Mucosa of stomach (tissue), 1 donor: ENCODE measurements around the gene PLEKHA6.
A peak's percentile ranks its signal among the peaks of the same experiment; 100 is the strongest.

Experiments
- H3K27me3 ChIP-seq: one replicate; pipeline ENCODE4 v1.7.0; 2013; ENCODE audit warnings: mild to moderate bottlenecking, low read length; ENCODE audit not compliant: control insufficient read depth, insufficient read depth
- H3K36me3 ChIP-seq: one replicate; pipeline ENCODE4 v1.7.0; 2013; ENCODE audit warnings: low read length; ENCODE audit not compliant: control insufficient read depth, insufficient read depth
- H3K4me1 ChIP-seq: one replicate; pipeline ENCODE4 v1.7.0; 2013; ENCODE audit warnings: mild to moderate bottlenecking, low read length; ENCODE audit not compliant: control insufficient read depth, insufficient read depth
- H3K4me3 ChIP-seq: one replicate; pipeline ENCODE4 v1.7.0; 2013; ENCODE audit warnings: low read length
- H3K9ac ChIP-seq: one replicate; pipeline ENCODE4 v1.7.0; 2013; ENCODE audit warnings: mild to moderate bottlenecking, low read length, moderate library complexity
- H3K9me3 ChIP-seq: one replicate; pipeline ENCODE4 v1.7.0; 2013; ENCODE audit warnings: mild to moderate bottlenecking, low read length, moderate library complexity; ENCODE audit not compliant: control insufficient read depth
- donor health status: Pancreatic carcinoma.

The PLEKHA6 gene

DNA sequence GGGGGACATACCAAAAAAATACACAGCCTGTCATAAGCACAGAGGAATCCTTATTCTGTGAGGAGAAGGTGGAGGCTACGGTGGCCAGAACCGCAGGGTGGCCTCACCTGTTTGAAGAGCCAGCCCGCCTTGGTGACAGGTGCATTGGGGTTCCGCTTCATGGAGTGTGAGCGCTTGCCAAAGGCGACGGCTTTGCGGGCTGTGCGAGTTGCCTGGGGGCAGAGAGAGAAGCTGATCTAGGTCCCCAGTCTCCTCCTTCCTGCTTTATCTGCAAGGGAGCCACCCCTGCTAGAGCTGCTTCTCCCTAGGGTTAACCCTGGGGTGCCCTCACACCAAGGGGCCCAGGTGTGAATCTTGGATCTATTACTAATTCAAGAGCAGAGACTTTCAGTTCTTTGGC is 91.6 kb downstream of the PLEKHA6 start:
- no peaks in the 10 kb centered on the region for H3K27me3 ChIP-seq
- H3K9me3 ChIP-seq = no peaks in the 10 kb centered on the region
- peak overlapping the region; percentile 11 for H3K9ac ChIP-seq
- no peak overlapping the region for H3K4me3 ChIP-seq
- H3K36me3 ChIP-seq = peaks cover 29% of the 10 kb centered on the region
- peaks cover 64% of the 10 kb centered on the region for H3K4me1 ChIP-seq

DNA sequence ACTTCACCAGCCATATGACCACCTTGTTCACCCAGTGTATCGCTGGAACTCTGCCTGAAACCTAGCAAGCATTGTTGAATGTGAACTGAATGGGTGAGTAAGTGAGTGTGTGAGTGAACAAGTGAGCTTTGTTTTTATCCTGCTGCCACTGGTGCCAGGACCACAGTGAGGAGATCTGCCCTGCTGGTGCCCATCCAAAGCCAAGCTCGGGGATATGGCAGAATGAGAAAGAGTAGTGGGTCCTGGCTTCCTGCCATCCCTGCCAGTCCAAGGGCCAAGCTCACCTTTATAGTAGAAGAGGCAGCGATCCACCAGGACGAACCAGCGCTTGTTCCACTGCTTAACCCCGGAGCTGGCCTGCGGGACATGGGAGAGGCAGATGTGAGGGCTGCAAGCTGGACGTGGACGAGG is 92.5 kb downstream of the PLEKHA6 start:
- peak overlapping the region; percentile 4 for H3K9ac ChIP-seq
- peaks cover 65% of the 10 kb centered on the region for H3K4me1 ChIP-seq
- H3K4me3 ChIP-seq = no peak overlapping the region

DNA sequence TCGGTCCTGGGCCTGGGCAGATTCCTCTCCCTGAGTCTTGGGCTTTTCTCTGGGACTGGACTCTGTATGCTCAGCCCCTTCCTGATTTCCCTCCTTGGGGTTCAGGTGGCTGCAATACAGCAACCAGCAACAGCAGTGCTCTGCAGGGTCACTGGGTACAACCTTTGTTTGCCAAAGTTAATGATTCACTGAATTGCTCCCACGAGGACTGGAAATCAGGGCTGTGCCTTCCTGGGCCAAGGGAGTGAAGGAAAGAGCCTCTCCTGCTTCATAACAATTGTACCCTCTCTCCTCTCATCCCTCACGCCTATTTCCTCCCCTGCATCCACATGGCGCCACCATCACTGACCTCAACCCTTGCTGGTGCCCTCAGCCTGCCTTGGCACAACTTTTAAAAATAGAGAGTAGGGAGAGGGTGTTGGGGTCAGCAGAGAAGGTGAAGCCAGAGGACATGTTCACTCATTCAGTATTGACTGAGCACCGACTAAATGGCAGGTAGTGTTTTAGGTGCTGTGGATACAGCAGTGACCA is 93.2 kb downstream of the PLEKHA6 start:
- Histone ChIP-seq H3K4me1 (peaks cover 65% of the 10 kb centered on the region), H3K9me3 (no peaks in the 10 kb centered on the region), H3K36me3 (peaks cover 36% of the 10 kb centered on the region), H3K4me3 (no peak overlapping the region), H3K9ac (peak overlapping the region; percentile 4), H3K27me3 (no peaks in the 10 kb centered on the region)

More for the DNA sequence above, 92.5 kb downstream of the PLEKHA6 start:
- no peaks in the 10 kb centered on the region for H3K9me3 ChIP-seq
- no peaks in the 10 kb centered on the region for H3K27me3 ChIP-seq
- peaks cover 30% of the 10 kb centered on the region for H3K36me3 ChIP-seq

DNA sequence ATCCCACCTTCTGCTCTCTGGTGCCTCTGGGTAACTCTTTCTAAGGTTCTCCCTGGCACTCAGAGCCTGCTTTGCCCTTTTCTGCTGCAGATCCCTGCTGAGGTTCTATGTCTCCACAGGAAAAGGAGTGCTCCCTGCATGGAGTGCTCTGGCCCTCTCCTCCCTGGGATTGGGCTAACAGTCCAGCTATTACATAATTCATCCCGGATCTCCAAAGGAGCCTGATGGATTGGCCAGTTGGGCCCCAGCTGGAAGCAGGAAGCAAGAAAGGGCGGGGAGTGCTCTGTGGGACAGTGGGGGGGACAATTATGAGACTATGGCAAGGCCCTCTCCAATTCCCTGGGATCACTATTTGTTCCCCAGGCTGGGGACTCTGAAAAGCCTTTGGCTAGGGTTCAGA is 94.1 kb downstream of the PLEKHA6 start:
- H3K27me3 ChIP-seq = no peaks in the 10 kb centered on the region
- H3K36me3 ChIP-seq = peaks cover 45% of the 10 kb centered on the region
- H3K9me3 ChIP-seq = no peaks in the 10 kb centered on the region
- no peak overlapping the region for H3K4me3 ChIP-seq
- H3K4me1 ChIP-seq = peaks cover 69% of the 10 kb centered on the region
- H3K9ac ChIP-seq = no peak overlapping the region

DNA sequence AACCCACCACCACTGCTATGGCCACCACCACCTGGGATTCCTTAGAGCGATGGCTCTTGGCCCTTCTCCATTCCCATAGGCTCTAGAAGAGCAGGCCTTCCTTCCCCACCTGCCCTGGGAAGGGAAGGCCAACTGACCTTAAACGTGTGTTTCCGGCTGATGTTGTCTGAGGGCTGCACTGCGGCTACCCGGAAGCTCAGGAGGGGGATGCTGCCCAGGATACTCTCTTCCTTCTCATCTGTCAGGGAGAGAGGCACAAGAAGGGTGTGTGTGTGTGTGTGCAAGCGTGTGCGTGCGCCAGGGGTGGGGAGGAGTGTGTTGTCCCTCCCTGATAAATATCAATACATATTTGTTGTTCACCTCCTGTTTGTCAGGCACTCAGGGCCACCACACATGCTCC is 94.9 kb downstream of the PLEKHA6 start:
- Histone ChIP-seq H3K9me3 (no peaks in the 10 kb centered on the region), H3K36me3 (peaks cover 44% of the 10 kb centered on the region), H3K9ac (no peak overlapping the region), H3K4me3 (no peak overlapping the region), H3K27me3 (no peaks in the 10 kb centered on the region), H3K4me1 (peaks cover 69% of the 10 kb centered on the region)

DNA sequence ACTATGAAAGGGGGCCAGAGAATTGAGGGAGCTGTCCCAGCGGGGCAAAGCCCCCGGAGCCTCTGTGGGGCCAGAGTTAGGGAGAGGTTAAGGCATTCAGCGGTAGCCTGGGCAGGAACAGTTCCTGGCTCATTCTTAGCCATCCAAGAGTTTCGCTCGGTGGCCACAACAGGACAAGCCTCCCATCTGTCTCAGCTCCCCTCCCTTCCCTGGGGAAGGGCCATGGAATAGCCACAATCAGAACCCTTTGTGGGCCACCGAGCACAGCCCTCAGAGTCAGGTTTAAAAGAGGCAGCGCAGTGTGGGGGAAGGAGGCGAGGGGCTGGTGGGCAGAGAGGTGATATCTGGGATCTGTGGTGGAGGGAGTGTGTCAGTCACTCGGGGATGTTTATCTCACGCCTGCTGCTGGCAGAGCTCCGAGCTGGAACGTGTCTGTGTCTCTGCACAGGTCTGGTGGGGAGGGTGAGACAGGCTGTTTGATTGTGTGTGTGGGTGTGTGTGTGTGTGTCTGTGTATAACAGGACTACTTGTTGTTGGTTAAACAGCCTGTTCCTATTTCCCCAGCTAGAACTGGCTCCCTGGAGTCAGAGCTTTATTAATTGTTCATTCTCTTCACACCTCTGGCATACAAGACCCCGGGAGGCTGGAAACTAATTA is 96.3 kb downstream of the PLEKHA6 start:
- Histone ChIP-seq H3K9me3 (no peaks in the 10 kb centered on the region), H3K4me3 (no peak overlapping the region), H3K9ac (peak overlapping the region; percentile 6), H3K36me3 (peaks cover 48% of the 10 kb centered on the region), H3K4me1 (peaks cover 56% of the 10 kb centered on the region), H3K27me3 (no peaks in the 10 kb centered on the region)

DNA sequence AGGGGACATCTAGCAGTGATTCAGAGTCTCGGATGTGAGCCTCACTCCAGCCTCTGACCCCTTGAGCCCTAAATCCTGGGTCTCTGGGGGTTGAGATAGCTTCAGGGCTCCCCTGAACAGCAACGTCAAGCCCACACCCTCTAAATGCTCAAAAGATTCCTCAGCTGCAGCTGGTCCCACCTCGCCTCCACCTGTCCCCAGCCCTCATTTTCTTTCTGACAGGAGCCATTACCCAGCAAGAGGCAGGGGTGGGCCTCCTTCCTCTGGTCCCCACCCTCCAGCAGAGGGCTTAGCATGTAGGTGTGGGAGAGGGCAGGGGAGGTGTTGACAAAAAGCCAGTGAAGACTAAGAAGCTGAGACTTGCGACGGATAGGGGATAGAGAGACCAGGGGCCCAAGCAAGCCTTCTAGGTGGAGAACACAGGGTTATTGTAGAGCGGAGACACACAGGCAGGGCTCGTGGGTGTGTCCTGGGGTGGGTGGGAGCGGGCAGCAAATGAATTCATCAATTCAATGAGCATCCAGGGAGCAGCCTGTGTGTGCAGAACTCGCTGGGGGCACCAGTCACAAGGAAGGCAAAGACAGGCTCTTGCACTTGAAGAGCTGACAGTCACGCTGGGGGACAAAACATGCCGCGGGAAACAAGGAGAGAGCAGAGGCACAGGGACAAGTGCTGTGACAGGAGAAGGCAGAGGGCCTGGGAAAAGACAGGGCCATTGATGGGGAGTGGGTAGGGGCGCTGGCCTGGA is 97.0 kb downstream of the PLEKHA6 start:
- H3K36me3 ChIP-seq = peaks cover 50% of the 10 kb centered on the region
- H3K4me1 ChIP-seq = peaks cover 49% of the 10 kb centered on the region
- H3K4me3 ChIP-seq = no peak overlapping the region
- no peak overlapping the region for H3K9ac ChIP-seq
- H3K9me3 ChIP-seq = no peaks in the 10 kb centered on the region
- no peaks in the 10 kb centered on the region for H3K27me3 ChIP-seq

DNA sequence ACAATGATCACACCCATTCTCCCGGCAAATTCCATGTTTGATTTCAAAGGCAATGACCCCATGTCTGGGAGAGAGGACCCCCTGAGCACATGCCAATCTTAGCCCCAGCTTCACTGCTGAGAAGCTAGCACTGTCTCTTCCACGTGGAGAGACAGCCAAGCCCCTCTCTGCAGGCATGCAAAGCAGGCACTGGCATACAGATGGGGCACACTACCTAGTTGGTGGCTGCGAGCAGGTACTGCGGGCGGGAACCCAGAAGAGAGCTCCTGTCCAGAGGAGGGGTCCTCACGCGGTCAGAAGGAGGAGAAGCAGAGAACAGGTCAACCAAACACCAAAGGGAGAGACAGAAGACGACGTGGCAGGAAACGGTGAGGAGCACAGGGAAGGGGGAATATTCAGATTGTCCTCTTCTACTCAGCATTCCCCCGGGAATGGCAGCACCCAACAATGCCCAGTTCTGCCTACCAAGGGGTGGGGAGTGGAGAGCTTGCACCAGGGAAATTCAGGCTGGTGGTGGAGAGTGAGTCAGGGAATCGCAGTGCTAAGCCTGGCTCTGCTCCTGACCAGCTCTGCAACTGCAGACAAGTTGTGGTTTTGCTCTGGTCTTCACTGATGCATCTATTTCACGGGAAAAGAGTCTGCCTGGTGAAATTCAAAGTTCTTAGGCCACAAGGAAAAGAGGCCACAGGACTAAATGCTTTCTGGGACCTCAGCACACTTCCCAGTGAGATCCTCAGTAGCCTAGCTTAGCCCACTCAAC is 97.8 kb downstream of the PLEKHA6 start:
- H3K4me1 ChIP-seq = peaks cover 42% of the 10 kb centered on the region
- peaks cover 48% of the 10 kb centered on the region for H3K36me3 ChIP-seq
- no peak overlapping the region for H3K4me3 ChIP-seq
- no peaks in the 10 kb centered on the region for H3K27me3 ChIP-seq
- H3K9me3 ChIP-seq = no peaks in the 10 kb centered on the region
- H3K9ac ChIP-seq = no peak overlapping the region

DNA sequence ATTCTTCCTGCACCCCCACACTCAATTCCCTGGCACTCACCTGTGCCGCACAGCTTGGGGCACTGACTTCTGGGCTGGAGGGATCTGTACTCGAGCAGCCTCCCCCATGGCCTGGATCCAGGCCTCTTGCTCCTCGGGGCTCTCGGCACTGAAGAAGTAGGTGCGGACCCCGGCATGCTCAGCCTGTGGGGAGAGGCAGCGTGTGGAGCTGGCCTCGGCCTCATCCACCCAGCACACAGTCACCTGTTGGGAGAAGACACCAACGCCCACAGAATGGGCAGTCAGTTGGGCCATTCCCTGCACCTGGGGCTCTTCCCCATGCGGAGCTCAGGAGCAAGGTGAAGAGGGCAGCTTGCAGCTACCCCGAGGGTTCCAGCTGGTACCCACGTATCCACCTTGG is 98.5 kb downstream of the PLEKHA6 start:
- H3K27me3 ChIP-seq = no peaks in the 10 kb centered on the region
- H3K9me3 ChIP-seq = no peaks in the 10 kb centered on the region
- H3K4me1 ChIP-seq = peaks cover 37% of the 10 kb centered on the region
- peaks cover 52% of the 10 kb centered on the region for H3K36me3 ChIP-seq
- no peak overlapping the region for H3K4me3 ChIP-seq
- H3K9ac ChIP-seq = no peak overlapping the region

DNA sequence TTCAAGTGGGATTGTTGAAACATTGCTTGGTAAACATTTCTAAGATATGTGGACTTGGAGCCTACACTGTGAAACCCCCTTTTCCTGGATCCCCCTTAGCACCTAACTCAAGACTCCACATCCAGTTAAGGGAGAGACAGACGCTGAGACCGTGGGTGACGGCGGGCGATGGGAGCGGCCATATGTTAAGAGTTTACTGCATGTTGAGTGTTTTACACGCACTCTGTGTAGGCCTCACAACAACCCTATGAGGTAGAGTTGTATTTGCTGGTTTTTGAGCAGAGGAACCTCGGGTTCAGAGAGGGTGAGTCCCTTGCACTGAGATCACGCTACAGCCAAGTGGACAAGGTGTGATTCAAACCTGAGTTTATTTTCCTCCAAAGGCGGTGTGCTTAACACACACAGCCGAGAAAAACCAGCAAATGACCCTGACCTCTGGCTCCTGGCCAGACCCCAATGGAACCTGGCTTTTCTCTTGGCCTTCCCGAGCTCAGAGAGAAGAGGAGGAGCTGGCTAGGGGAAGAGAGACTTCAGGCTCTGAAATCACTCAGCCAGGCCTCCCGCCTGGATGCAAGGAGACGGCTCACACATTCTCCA is 99.0 kb downstream of the PLEKHA6 start:
- Histone ChIP-seq H3K4me3 (no peak overlapping the region), H3K9me3 (no peaks in the 10 kb centered on the region), H3K9ac (no peak overlapping the region), H3K4me1 (peaks cover 31% of the 10 kb centered on the region), H3K36me3 (peaks cover 53% of the 10 kb centered on the region), H3K27me3 (no peaks in the 10 kb centered on the region)

DNA sequence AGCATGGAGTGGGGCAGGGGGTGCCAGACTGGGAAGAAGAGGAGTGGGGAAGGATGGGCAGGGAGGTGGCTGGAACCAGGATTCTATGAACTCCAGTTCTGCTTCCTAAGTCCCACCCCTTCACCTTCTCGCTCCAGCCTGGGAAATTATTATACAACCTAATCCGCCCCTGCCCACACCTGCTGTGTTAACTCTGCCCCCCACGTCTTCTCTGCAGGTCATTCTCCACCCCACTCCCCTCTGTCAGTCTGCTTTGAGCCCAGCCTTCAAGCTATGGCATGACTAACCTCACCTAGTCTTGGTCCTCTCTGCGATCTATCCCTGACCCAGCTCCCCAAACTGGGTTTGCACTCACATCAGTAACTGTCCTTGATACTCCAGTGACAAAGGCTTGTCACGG is 99.9 kb downstream of the PLEKHA6 start:
- H3K4me1 ChIP-seq = peaks cover 22% of the 10 kb centered on the region
- no peaks in the 10 kb centered on the region for H3K9me3 ChIP-seq
- H3K9ac ChIP-seq = no peak overlapping the region
- no peaks in the 10 kb centered on the region for H3K27me3 ChIP-seq
- peaks cover 48% of the 10 kb centered on the region for H3K36me3 ChIP-seq
- no peak overlapping the region for H3K4me3 ChIP-seq
